Keratinocyte (primary cell): ENCODE results near the gene EGFR. TPM values are rescaled to one million over a fixed set of nuclear protein-coding genes. Genes with fewer than 3 reads are reported as not detected.

ENCODE experiments used
- DNase-seq: peaks from one replicate; pipeline ENCODE4 v3.0.0-alpha.2; 2011; ENCODE audit warnings: low read depth, missing footprints, low spot score
- FAIRE-seq: peaks from 2 replicates; lab custom pipeline; 2011; peaks lifted over from hg19 to GRCh38; lab: Jason Lieb, UNC
- H2AFZ ChIP-seq: 2 replicates; pipeline ENCODE4 v1.6.0; 2012; ENCODE audit warnings: low read length, control low read depth, inconsistent platforms; ENCODE audit not compliant: control insufficient read depth
- H3K27ac ChIP-seq: 2 replicates; pipeline ENCODE4 v1.5.1; 2011; ENCODE audit warnings: low read length; ENCODE audit not compliant: control insufficient read depth, insufficient read depth
- H3K27me3 ChIP-seq: 3 replicates; pipeline ENCODE4 v1.6.0; 2011; ENCODE audit warnings: low read length; ENCODE audit not compliant: control insufficient read depth, insufficient read depth; ENCODE audit errors: extremely low read depth
- H3K36me3 ChIP-seq, 2 experiments: 2 replicates in 1 of 2; 3 replicates in 1 of 2; pipeline ENCODE4 v1.5.1; 2011; ENCODE audit warnings: low read length in 2 of 2, mild to moderate bottlenecking in 1 of 2; ENCODE audit not compliant: control insufficient read depth in 2 of 2, insufficient read depth in 2 of 2; ENCODE audit errors: extremely low read depth in 1 of 2
- H3K4me1 ChIP-seq: 3 replicates; pipeline ENCODE4 v1.5.1; 2011; ENCODE audit warnings: low read length; ENCODE audit not compliant: control insufficient read depth, insufficient read depth; ENCODE audit errors: extremely low read depth
- H3K4me2 ChIP-seq: 3 replicates; pipeline ENCODE4 v1.6.0; 2011; ENCODE audit warnings: low read depth, low read length; ENCODE audit not compliant: control insufficient read depth, insufficient read depth; ENCODE audit errors: extremely low read depth
- H3K4me3 ChIP-seq, 3 experiments: fragments of 200-600 bp in 1 of 3; sonication (generic) in 1 of 3; 2 replicates in 2 of 3; 3 replicates in 1 of 3; pipeline ENCODE4 v1.5.1; 2011 to 2016; ENCODE audit warnings: low read length in 3 of 3, mild to moderate bottlenecking in 3 of 3, control low read depth in 2 of 3, inconsistent platforms in 1 of 3, low read depth in 1 of 3, mixed read lengths in 1 of 3, mixed run types in 1 of 3, moderate library complexity in 1 of 3; ENCODE audit not compliant: control insufficient read depth in 2 of 3, insufficient read depth in 2 of 3; ENCODE audit errors: extremely low read depth in 1 of 3
- H3K79me2 ChIP-seq: 2 replicates; pipeline ENCODE4 v1.6.0; 2012; ENCODE audit warnings: low read length; ENCODE audit not compliant: control insufficient read depth, insufficient read depth
- H3K9ac ChIP-seq: 3 replicates; pipeline ENCODE4 v1.6.0; 2011; ENCODE audit warnings: low read length; ENCODE audit not compliant: control insufficient read depth, insufficient read depth; ENCODE audit errors: extremely low read depth
- H3K9me1 ChIP-seq: 3 replicates; pipeline ENCODE4 v1.6.0; 2011; ENCODE audit warnings: low read length; ENCODE audit not compliant: control insufficient read depth, insufficient read depth; ENCODE audit errors: extremely low read depth
- H3K9me3 ChIP-seq: 2 replicates; pipeline ENCODE4 v1.5.1; 2012; ENCODE audit warnings: low read depth, low read length; ENCODE audit not compliant: control insufficient read depth
- H4K20me1 ChIP-seq: 3 replicates; pipeline ENCODE4 v1.6.0; 2011; ENCODE audit warnings: low read length; ENCODE audit not compliant: control insufficient read depth, insufficient read depth; ENCODE audit errors: extremely low read depth
- CTCF ChIP-seq, 3 experiments: IDR thresholded peaks in 1 of 3; conservative IDR thresholded peaks in 1 of 3; optimal IDR thresholded peaks in 1 of 3; 2 replicates in 2 of 3; 3 replicates in 1 of 3; pipeline versions ENCODE3 to v1.5.1; 2011; ENCODE audit warnings: low read length in 3 of 3, mild to moderate bottlenecking in 3 of 3, moderate library complexity in 2 of 3, control low read depth in 1 of 3, inconsistent platforms in 1 of 3; ENCODE audit not compliant: insufficient read depth in 2 of 3; ENCODE audit errors: extremely low read depth in 1 of 3
- EZH2 ChIP-seq: IDR thresholded peaks from one replicate; pipeline ENCODE4 v1.6.1; 2012; ENCODE audit warnings: inconsistent platforms, mild to moderate bottlenecking, low read length, moderate library complexity
- dilution Hi-C: fragments of 300-500 bp; cut with MboI; formaldehyde crosslinking; loops from one replicate; pipeline ENCODE4 v1.7.0; 2020; ENCODE audit warnings: low sequenced_read_pairs; ENCODE audit not compliant: extremely low pct_ligation_motif_present
- polyA plus RNA-seq, 5 experiments: library from polyadenylated mRNA; depleted of rRNA in 3 of 5; stranded (reverse) in 3 of 5; stranded (forward) in 1 of 5; unstranded in 1 of 5; fragments of >200 nt; gene quantifications; 1 replicate in 1 of 5; 2 replicates in 3 of 5; 3 replicates in 1 of 5; pipeline versions ENCODE4 v1.2.1 to v1.2.3, GENCODE V29; 2011 to 2012; ENCODE audit warnings: missing spikeins in 2 of 5, low read depth in 1 of 5, low replicate concordance in 1 of 5

EGFR gene
- polyA plus RNA-seq, 1 donor (not counting 4 experiments of a cell fraction or from before 2014, with no cell fraction given), result 120 TPM

- Histone ChIP-seq H2AFZ (no peak overlapping the region), H3K36me3 (peaks cover 3 to 33% of the 10 kb centered on the region in 2 experiments), H3K4me1 (peaks cover 68% of the 10 kb centered on the region), H3K79me2 (peaks cover 97% of the 10 kb centered on the region), H3K4me2 (no peak overlapping the region), H3K9me3 (no peaks in the 10 kb centered on the region), H3K4me3 (no peak overlapping the region), H3K9ac (peak overlapping the region; percentile 15), H3K27ac (peak overlapping the region; percentile 35), H3K27me3 (no peaks in the 10 kb centered on the region), H3K9me1 (no peaks in the 10 kb centered on the region), H4K20me1 (peaks cover 38% of the 10 kb centered on the region)
- dilution Hi-C loops, result no loop called here
- FAIRE-seq (peak; percentile 59), DNase-seq (no peak)
- TF ChIP-seq CTCF (optimal IDR thresholded peaks at IDR 0.05 in 1 of 3, IDR thresholded peaks at IDR 0.05 in 1 of 3, conservative IDR thresholded peaks at IDR 0.05 in 1 of 3; ENCODE audit: extremely low read depth in 1 of 3, insufficient read depth in 2 of 3, low read length in 3 of 3), result no peak
- TF ChIP-seq EZH2, result no peak
Measured at GRCh38 chr7:55096323-55096722, 77.5 kb downstream of the EGFR start.

GRCh38 chr7:55097100-55097499, 78.3 kb downstream of the EGFR start:
- H3K4me2 ChIP-seq, result peak overlapping the region; percentile 4
- H3K27me3 ChIP-seq, result no peaks in the 10 kb centered on the region
- DNase-seq, result no peak
- TF ChIP-seq EZH2 (no peak), CTCF (optimal IDR thresholded peaks at IDR 0.05 in 1 of 3, IDR thresholded peaks at IDR 0.05 in 1 of 3, conservative IDR thresholded peaks at IDR 0.05 in 1 of 3; ENCODE audit: extremely low read depth in 1 of 3, insufficient read depth in 2 of 3, low read length in 3 of 3) (no peak)
- no peak overlapping the region for H3K4me3 ChIP-seq
- dilution Hi-C loops, result no loop called here
- no peak for FAIRE-seq
- H4K20me1 ChIP-seq, result peaks cover 40% of the 10 kb centered on the region
- H3K79me2 ChIP-seq, result peaks cover 97% of the 10 kb centered on the region
- peaks cover 3 to 36% of the 10 kb centered on the region in 2 experiments for H3K36me3 ChIP-seq
- no peaks in the 10 kb centered on the region for H3K9me3 ChIP-seq
- peak overlapping the region; percentile 15 for H3K9ac ChIP-seq
- H3K27ac ChIP-seq, result peak overlapping the region; percentile 19
- no peaks in the 10 kb centered on the region for H3K9me1 ChIP-seq
- H3K4me1 ChIP-seq, result peaks cover 73% of the 10 kb centered on the region
- no peak overlapping the region for H2AFZ ChIP-seq
